Gastroesophageal sphincter (tissue), 3 donors: ENCODE results near the gene TFB1M.

ENCODE experiments used
- EP300 ChIP-seq: sonication (generic); formaldehyde crosslinking; IDR thresholded peaks from one replicate; pipeline ENCODE4 v1.6.1; 2017; ENCODE audit warnings: antibody characterized with exemption, mild to moderate bottlenecking
- POLR2A ChIP-seq, 2 donors: fragments of 450-650 bp; IDR thresholded peaks; one replicate each; pipeline ENCODE4 v1.6.1; 2017; ENCODE audit warnings: antibody characterized with exemption in 2 of 2, mild to moderate bottlenecking in 2 of 2, moderate library complexity in 1 of 2
- POLR2AphosphoS5 ChIP-seq: sonication (generic); formaldehyde crosslinking; IDR thresholded peaks from one replicate; pipeline ENCODE4 v1.6.1; 2017; ENCODE audit warnings: antibody characterized with exemption
- TF ChIP-seq, protein P1 (sequence below), 4 experiments: fragments of 200-600 bp in 2 of 4; fragments of 450-650 bp in 2 of 4; sonication (generic) in 1 of 4; IDR thresholded peaks; one replicate each; pipeline ENCODE4 v1.5.1; 2017 to 2019; ENCODE audit warnings: antibody characterized with exemption in 4 of 4, mild to moderate bottlenecking in 2 of 4, moderate library complexity in 2 of 4

DNA sequence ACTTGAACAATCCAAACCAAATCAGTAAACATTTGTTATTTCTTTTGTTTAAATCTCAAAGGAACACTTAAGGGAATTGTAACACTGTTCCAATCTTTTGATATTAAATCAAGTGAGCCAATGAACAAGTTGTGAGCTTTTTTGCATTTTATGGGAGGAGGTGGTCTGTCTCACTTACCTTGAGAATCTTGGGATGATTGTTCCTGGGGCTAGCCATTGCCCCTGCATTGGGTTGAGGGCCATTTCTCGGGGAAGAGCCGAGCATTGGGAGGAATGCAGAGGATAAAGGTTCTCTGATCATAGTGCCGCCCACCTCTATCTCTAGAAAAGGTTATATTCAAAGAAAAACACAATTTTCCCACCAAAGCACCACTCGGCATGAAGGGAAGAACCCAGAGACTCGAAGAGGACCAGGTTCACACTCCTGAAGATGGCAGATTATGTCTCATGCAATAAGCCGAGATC, 13.8 kb upstream of the TFB1M start:
- TF ChIP-seq EP300: no peak
- no peak for TF ChIP-seq POLR2A (IDR thresholded peaks at IDR 0.05)
- TF ChIP-seq POLR2AphosphoS5: no peak
- TF ChIP-seq, protein P1, sequence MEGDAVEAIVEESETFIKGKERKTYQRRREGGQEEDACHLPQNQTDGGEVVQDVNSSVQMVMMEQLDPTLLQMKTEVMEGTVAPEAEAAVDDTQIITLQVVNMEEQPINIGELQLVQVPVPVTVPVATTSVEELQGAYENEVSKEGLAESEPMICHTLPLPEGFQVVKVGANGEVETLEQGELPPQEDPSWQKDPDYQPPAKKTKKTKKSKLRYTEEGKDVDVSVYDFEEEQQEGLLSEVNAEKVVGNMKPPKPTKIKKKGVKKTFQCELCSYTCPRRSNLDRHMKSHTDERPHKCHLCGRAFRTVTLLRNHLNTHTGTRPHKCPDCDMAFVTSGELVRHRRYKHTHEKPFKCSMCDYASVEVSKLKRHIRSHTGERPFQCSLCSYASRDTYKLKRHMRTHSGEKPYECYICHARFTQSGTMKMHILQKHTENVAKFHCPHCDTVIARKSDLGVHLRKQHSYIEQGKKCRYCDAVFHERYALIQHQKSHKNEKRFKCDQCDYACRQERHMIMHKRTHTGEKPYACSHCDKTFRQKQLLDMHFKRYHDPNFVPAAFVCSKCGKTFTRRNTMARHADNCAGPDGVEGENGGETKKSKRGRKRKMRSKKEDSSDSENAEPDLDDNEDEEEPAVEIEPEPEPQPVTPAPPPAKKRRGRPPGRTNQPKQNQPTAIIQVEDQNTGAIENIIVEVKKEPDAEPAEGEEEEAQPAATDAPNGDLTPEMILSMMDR (IDR thresholded peaks at IDR 0.05): no peak
